Measurements from ENCODE around the gene IMPACT. TPM values are rescaled to one million over a fixed set of nuclear protein-coding genes. Genes with fewer than 3 reads are reported as not detected.

Gene IMPACT
- total RNA-seq, 2 donors from 2014 or later, result 19.8 to 25.6 TPM

GRCh38 chr18:24421831-24422230, 4.6 kb upstream of the IMPACT start:
- no peak for TF ChIP-seq CTCF (IDR thresholded peaks at IDR 0.05)
- Histone ChIP-seq H3K4me3 (no peak overlapping the region), H3K4me1 (no peaks in the 10 kb centered on the region), H3K27me3 (no peaks in the 10 kb centered on the region), H3K9ac (ENCODE audit: low read depth in 2 of 2, low read length in 2 of 2) (no peak overlapping the region), H3K9me3 (no peaks in the 10 kb centered on the region), H3K27ac (no peak overlapping the region), H3K36me3 (no peaks in the 10 kb centered on the region)
- intact Hi-C loops (cut with DNase I), result no loop called here
- DNase-seq, result no peak

DNA sequence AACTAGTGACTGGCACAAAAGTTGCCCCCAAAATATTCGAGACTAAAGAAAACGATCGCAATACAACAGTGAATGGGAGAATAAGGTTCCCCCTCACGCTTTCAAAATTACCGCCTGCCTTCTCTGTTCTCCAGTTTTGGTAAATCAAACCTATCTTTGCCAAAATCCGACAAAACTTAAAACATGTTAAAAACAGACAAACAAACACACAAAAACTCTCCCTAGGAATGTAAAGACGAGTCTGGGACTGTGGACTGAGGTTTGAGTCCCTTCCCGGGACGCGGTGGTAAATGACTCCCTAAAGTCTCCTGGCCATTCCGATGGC, 435 bp upstream of the IMPACT start:
- no peaks in the 10 kb centered on the region for H3K27me3 ChIP-seq
- no peaks in the 10 kb centered on the region for H3K36me3 ChIP-seq
- no peaks in the 10 kb centered on the region for H3K4me1 ChIP-seq
- TF ChIP-seq CTCF (IDR thresholded peaks at IDR 0.05), result no peak
- peak overlapping the region; percentile 96 for H3K4me3 ChIP-seq
- H3K9me3 ChIP-seq, result no peaks in the 10 kb centered on the region
- H3K27ac ChIP-seq, result no peak overlapping the region
- intact Hi-C loops (cut with DNase I), result no loop called here
- DNase-seq, result no peak
- no peak overlapping the region for H3K9ac ChIP-seq (ENCODE audit: low read depth in 2 of 2, low read length in 2 of 2)

GRCh38 chr18:24427484-24427883, 1.0 kb downstream of the IMPACT start:
- Histone ChIP-seq H3K36me3 (peaks cover 5% of the 10 kb centered on the region), H3K9ac (ENCODE audit: low read depth in 2 of 2, low read length in 2 of 2) (no peak overlapping the region), H3K27me3 (no peaks in the 10 kb centered on the region), H3K27ac (no peak overlapping the region), H3K4me1 (no peaks in the 10 kb centered on the region), H3K4me3 (peak overlapping the region; percentile 96), H3K9me3 (no peaks in the 10 kb centered on the region)
- DNase-seq, result no peak
- intact Hi-C loops (cut with DNase I), result no loop called here
- no peak for TF ChIP-seq CTCF (IDR thresholded peaks at IDR 0.05)

DNA sequence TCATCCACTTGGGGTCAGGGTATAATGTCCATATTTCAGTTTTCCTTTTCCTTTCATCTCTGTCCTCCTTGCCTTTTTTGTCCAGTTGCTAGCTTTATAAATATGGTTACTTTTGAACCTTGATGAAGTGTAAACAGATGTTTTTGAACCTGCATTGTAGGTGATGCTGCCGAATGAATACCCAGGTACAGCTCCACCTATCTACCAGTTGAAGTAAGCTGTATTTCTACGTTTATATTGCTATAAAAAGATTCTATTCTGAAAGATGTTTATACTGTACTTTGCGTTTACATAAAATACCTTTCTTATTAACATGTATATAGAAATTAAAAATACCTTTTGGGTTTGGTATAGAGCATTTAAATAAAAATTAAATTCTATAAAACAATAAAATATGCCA, 2.2 kb downstream of the IMPACT start:
- TF ChIP-seq CTCF (IDR thresholded peaks at IDR 0.05), result no peak
- Histone ChIP-seq H3K36me3 (peaks cover 5% of the 10 kb centered on the region), H3K4me3 (no peak overlapping the region), H3K9ac (ENCODE audit: low read depth in 2 of 2, low read length in 2 of 2) (no peak overlapping the region), H3K27ac (no peak overlapping the region), H3K9me3 (no peaks in the 10 kb centered on the region), H3K4me1 (no peaks in the 10 kb centered on the region), H3K27me3 (no peaks in the 10 kb centered on the region)
- intact Hi-C loops (cut with DNase I), result no loop called here
- DNase-seq, result no peak

DNA sequence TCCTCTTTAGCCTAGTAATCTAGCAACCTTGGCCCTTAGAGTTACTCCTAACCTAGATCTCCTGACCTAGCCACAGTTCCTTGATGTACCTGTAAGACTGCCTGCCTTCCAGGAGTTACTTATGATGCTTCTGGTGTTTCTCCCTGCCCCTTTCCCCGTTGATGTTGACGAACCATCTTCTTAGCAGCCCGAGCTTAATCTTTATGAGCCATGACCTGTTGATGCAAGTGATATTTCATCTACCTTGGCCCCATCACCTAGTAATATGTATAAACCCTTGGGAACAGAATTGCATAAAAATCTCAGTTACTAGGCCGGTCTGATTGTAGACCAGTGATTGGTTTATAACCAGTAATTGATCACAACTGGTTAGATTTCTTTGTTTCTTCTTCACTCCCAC, 2.7 kb downstream of the IMPACT start:
- intact Hi-C loops (cut with DNase I), result no loop called here
- Histone ChIP-seq H3K27ac (no peak overlapping the region), H3K9me3 (no peaks in the 10 kb centered on the region), H3K27me3 (no peaks in the 10 kb centered on the region), H3K4me3 (no peak overlapping the region), H3K36me3 (peaks cover 5% of the 10 kb centered on the region), H3K4me1 (no peaks in the 10 kb centered on the region), H3K9ac (ENCODE audit: low read depth in 2 of 2, low read length in 2 of 2) (no peak overlapping the region)
- no peak for DNase-seq
- TF ChIP-seq CTCF (IDR thresholded peaks at IDR 0.05), result no peak

DNA sequence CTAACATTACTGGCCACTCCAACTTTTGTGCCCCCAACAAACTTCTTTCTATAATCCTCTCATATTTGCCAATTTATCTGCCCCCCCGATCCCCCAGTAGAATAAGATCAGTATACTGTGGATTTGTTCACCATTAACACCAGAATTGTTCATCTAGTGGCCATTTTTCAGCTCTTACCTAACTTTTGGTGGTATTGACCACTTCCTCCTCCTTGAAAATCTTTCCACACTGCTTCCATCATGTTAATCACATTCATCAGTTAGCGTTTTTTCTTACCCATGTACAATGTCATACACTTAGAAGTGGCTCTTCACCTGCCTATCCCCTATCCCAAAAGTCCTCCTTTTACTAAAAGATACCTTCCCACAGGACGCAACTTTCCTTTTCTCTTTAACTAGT, 6.1 kb downstream of the IMPACT start:
- H3K4me3 ChIP-seq, result no peak overlapping the region
- no peaks in the 10 kb centered on the region for H3K4me1 ChIP-seq
- H3K9ac ChIP-seq (ENCODE audit: low read depth in 2 of 2, low read length in 2 of 2), result no peak overlapping the region
- H3K27me3 ChIP-seq, result no peaks in the 10 kb centered on the region
- H3K9me3 ChIP-seq, result no peaks in the 10 kb centered on the region
- intact Hi-C loops (cut with DNase I), result no loop called here
- H3K27ac ChIP-seq, result no peak overlapping the region
- no peak for DNase-seq
- H3K36me3 ChIP-seq, result peaks cover 5% of the 10 kb centered on the region
- no peak for TF ChIP-seq CTCF (IDR thresholded peaks at IDR 0.05)

All from colonic mucosa (tissue), 4 donors.